GM23248 (cell line): ENCODE measurements around the gene OTOGL. TPM values are rescaled to one million over a fixed set of nuclear protein-coding genes. Genes with fewer than 3 reads are reported as not detected.

ENCODE experiments used
- DNase-seq: peaks from one replicate; pipeline ENCODE4 v3.0.0-alpha.2; 2015
- H2AFZ ChIP-seq: fragments of 200-600 bp; sonication (generic); 2 replicates; pipeline ENCODE4 v1.6.1; 2016; ENCODE audit warnings: antibody characterized with exemption
- H3F3A ChIP-seq: fragments of 200-600 bp; sonication (generic); 2 replicates; pipeline ENCODE4 v1.6.1; 2016; ENCODE audit warnings: mild to moderate bottlenecking, antibody characterized with exemption, mixed run types; ENCODE audit not compliant: insufficient read depth
- H3K27ac ChIP-seq: fragments of 200-600 bp; sonication (generic); 2 replicates; pipeline ENCODE4 v1.5.1; 2016; ENCODE audit warnings: mild to moderate bottlenecking
- H3K27me3 ChIP-seq: fragments of 200-600 bp; sonication (generic); replicated peaks from 2 replicates; pipeline ENCODE4 v1.6.1; 2016; ENCODE audit warnings: mild to moderate bottlenecking; ENCODE audit not compliant: insufficient read depth
- H3K36me3 ChIP-seq: fragments of 200-600 bp; sonication (generic); 2 replicates; pipeline ENCODE4 v1.6.1; 2016; ENCODE audit warnings: low read depth, mild to moderate bottlenecking
- H3K4me1 ChIP-seq: fragments of 200-600 bp; sonication (generic); 2 replicates; pipeline ENCODE4 v1.6.1; 2016; ENCODE audit warnings: mild to moderate bottlenecking; ENCODE audit not compliant: insufficient read depth
- H3K4me2 ChIP-seq: fragments of 200-600 bp; sonication (generic); one replicate; pipeline ENCODE4 v1.6.1; 2016; ENCODE audit warnings: mild to moderate bottlenecking; ENCODE audit not compliant: unreplicated experiment
- H3K4me3 ChIP-seq: fragments of 200-600 bp; sonication (generic); 2 replicates; pipeline ENCODE4 v1.5.1; 2016; ENCODE audit warnings: mild to moderate bottlenecking
- H3K79me2 ChIP-seq: fragments of 200-600 bp; sonication (generic); 2 replicates; pipeline ENCODE4 v1.6.1; 2016; ENCODE audit warnings: mild to moderate bottlenecking; ENCODE audit not compliant: insufficient read depth
- H3K9ac ChIP-seq: fragments of 200-600 bp; sonication (generic); 2 replicates; pipeline ENCODE4 v1.6.1; 2016; ENCODE audit warnings: mild to moderate bottlenecking
- H3K9me2 ChIP-seq: fragments of 200-600 bp; sonication (generic); 2 replicates; pipeline ENCODE4 v1.6.1; 2016; ENCODE audit warnings: mixed run types, mild to moderate bottlenecking, moderate library complexity; ENCODE audit not compliant: insufficient read depth
- H3K9me3 ChIP-seq: fragments of 200-600 bp; sonication (generic); one replicate; pipeline ENCODE4 v1.6.1; 2017; ENCODE audit warnings: low read depth
- H4K20me1 ChIP-seq: fragments of 200-600 bp; sonication (generic); 2 replicates; pipeline ENCODE4 v1.6.0; 2016; ENCODE audit not compliant: insufficient read depth
- EZH2 ChIP-seq: fragments of 200-600 bp; sonication (generic); IDR thresholded peaks from 2 replicates; pipeline ENCODE4 v1.6.1; 2018; ENCODE audit warnings: antibody characterized with exemption, mild to moderate bottlenecking; ENCODE audit not compliant: insufficient read depth, poor library complexity, severe bottlenecking
- EZH2phosphoT487 ChIP-seq: fragments of 200-600 bp; sonication (generic); IDR thresholded peaks from 2 replicates; pipeline ENCODE4 v1.6.1; 2018; ENCODE audit warnings: antibody characterized with exemption, moderate library complexity, mild to moderate bottlenecking, low read depth; ENCODE audit not compliant: insufficient read depth
- WGBS, 2 experiments: methylation state at CpG; one replicate each; pipeline ENCODE4 v1.1.6; 2015 to 2017; ENCODE audit warnings: low lambda C conversion rate in 2 of 2, low coverage in 1 of 2; ENCODE audit errors: missing lambda C conversion rate in 2 of 2; 5-methylcytosine and 5-hydroxymethylcytosine counted together
- in situ Hi-C: fragments of 300-500 bp; cut with MboI; formaldehyde crosslinking; loops from 2 replicates; pipeline ENCODE4 v1.15.0; 2020
- polyA plus RNA-seq: library from polyadenylated mRNA; unstranded; fragments of >200 nt; fragmentation: Nextera tagmentation; extraction: Ambion mirVana; gene quantifications from 2 replicates; pipeline ENCODE4 v1.2.1, GENCODE V29; 2016
- total RNA-seq: library from RNA; depleted of rRNA; stranded (reverse); fragments of >200 nt; shearing (Covaris generic); gene quantifications from 2 replicates; pipeline ENCODE4 v1.2.3, GENCODE V29; 2014; rRNA removed

The OTOGL gene, protein sequence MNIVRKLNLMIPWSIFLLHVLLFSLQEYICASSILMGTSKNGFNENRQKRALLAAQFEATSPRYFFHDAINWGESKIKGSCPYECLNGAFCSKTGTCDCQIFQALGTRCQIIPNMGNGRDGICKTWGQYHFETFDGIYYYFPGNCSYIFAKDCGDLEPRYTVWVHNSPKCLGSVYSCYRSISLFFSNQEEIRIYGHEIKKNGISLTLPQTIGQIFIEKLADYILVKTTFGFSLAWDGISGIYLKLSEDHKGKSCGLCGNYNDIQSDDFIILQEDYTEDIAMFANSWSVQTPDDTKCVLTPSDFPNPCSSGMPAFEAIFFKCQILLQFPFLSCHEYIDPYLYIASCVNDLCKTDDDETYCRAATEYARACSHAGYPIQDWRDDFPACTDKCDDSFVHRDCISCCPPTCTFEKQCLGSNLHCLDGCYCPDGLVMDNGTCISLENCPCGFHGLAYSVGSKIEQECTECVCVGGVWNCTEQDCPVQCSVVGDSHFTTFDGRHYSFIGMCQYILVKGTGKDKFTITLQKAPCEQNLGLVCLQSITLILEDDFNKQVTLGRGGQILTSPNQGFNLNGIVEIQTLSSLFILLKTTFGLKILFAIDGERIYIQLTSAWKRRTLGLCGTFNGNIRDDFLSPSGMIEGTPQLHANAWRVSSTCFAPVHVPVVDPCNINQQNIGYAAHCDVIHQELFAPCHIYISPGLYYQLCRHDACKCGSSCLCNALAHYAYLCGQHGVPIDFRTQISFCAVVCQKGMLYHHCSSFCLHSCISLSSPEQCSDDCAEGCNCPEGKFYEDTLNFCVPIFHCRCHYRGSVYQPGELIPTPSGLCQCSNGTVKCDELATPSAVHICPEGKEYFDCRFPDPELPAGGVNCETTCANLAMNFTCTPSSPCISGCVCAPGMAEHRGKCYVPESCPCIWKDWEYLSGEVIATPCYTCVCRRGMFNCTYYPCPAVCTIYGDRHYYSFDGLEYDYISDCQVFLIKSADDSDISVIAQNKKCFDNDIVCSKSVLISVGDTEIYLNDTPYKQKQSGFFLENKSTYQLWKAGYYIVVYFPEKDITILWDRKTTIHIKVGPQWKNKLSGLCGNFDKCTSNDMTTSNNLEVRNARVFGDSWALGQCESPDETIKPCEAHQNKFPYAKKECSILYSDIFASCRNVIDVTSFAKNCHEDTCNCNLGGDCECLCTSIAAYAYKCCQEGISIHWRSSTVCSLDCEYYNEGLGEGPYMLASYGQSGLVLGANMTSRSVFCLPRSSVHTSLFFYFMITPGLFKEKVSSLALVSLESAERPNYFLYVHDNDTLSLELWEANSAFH (N-terminal part only)
- under 0.01 and 1.3 TPM in 2 replicates for total RNA-seq
- polyA plus RNA-seq, result 0.06 and 0.09 TPM in 2 replicates

DNA sequence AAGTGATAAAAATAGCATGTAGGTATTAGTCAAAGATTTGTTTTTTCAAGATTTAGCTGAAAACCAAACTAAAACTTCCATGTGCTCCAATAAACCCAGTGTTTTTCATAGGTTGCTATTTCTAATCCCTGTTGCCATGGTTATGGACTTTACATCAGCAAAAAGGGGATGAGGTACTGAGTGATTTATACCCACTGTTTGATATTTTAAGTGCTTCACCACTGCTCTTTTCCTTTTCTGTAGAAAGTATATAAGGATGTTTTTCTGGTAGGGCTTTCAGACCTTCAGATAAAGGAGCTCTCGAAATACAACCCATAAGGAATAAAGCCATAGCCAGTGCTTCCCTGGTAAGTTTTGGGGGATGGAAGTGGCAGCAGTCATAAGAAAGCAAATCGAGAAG lies at the start of gene OTOGL:
Gene OTOGL (plus strand): TSS at position 279 of the 400 bp plus-strand sequence. CDS start 109,895 bp downstream, outside the sequence.
- Histone ChIP-seq H3F3A (peaks cover 12% of the 10 kb centered on the region; the same call in 1 of the 2 replicates), H3K27ac (no peak within 1 kb of the TSS), H3K9me3 (no peaks in the 10 kb centered on the region), H3K4me3 (no peak within 1 kb of the TSS), H3K4me2 (no peak within 1 kb of the TSS), H3K79me2 (no peaks in the 10 kb centered on the region), H3K27me3 (no peaks in the 10 kb centered on the region), H2AFZ (no peak within 1 kb of the TSS), H3K4me1 (peaks cover 14% of the 10 kb centered on the region), H4K20me1 (no peaks in the 10 kb centered on the region), H3K36me3 (no peaks in the 10 kb centered on the region), H3K9ac (no peak within 1 kb of the TSS), H3K9me2 (no peaks in the 10 kb centered on the region)
- in situ Hi-C loops, result no loop called here
- no peak for TF ChIP-seq EZH2phosphoT487
- TF ChIP-seq EZH2, result no peak
- DNase-seq, result no peak
- 82 to 83% methylated on average over 2 of the region's 2 CpGs for WGBS, 2 experiments

DNA sequence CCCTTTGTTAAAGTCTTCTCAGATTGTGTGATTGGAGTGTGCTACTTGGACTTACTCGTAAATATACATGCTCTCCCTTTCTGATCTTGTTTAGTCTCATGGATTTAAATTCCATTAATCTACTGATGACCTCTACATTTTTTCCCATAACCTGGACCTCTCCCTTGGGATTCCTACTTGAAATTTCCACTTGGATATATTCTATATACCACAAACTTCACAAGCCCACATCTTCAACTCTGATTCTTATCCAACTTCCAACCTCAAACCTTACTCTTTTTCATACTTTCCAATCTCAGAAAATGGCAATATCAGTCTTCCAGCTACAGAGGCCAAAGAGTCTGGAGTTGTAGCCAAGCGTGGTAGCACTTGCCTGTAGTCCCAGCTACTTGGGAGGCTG lies 49.1 kb upstream of the OTOGL start:
- WGBS, 2 experiments, result 93 to 96% methylated on average over 2 of the region's 2 CpGs
- in situ Hi-C loops, result no loop called here
- Histone ChIP-seq H4K20me1 (no peaks in the 10 kb centered on the region), H3F3A (peaks cover 27% of the 10 kb centered on the region), H3K9ac (no peak overlapping the region), H3K9me2 (no peaks in the 10 kb centered on the region), H3K36me3 (no peaks in the 10 kb centered on the region), H3K79me2 (no peaks in the 10 kb centered on the region), H3K4me3 (no peak overlapping the region), H3K27ac (no peak overlapping the region), H3K4me1 (peaks cover 34% of the 10 kb centered on the region), H3K27me3 (no peaks in the 10 kb centered on the region), H2AFZ (no peak overlapping the region), H3K9me3 (no peaks in the 10 kb centered on the region), H3K4me2 (no peak overlapping the region)
- TF ChIP-seq EZH2, result no peak
- TF ChIP-seq EZH2phosphoT487, result no peak
- no peak for DNase-seq

DNA sequence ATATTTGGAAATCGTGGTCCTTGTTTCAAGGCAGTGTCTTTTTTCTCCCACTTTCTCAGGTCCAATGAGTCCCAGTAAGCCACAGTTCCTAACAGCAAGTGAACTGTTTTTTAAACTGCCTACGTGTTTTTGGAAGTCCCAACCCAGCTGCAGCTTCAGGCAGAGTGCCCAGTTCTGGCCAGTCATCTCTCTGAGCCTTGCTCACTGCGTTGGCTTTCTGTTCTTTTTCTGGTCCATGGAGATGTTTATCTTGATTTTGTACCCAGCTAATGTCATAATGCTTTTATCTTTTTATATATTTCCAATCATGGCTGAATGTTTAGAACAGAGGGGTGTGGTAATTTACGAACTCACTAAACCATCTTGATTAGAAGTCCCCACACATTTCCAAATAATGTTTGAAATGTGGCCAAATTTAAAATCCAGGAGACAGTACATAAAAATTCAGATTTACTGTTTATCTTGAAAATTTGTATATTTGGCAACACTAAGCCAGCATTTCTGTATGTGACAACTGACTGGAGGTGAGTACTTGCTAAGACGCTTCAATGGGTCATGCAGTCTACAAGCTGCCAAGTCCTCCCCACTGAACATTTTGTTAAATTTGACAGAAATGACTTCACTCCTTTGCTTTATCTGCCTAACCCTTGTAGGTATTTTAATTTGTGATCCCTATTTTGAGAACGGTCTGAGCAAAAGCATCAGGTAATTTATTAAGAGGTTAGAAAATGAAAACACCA lies 46.1 kb upstream of the OTOGL start:
- H3K4me1 ChIP-seq, result peaks cover 20% of the 10 kb centered on the region
- peak overlapping the region; percentile 9; the same call in 1 of the 2 replicates for H3K4me3 ChIP-seq
- WGBS, 2 experiments, result 21 to 22% methylated on average over 6 of the region's 6 CpGs
- no peaks in the 10 kb centered on the region for H3K36me3 ChIP-seq
- peaks cover 19% of the 10 kb centered on the region; the same call in 1 of the 2 replicates for H3F3A ChIP-seq
- in situ Hi-C loops, result no loop called here
- peak overlapping the region; percentile 62 for H3K27ac ChIP-seq
- H3K79me2 ChIP-seq, result no peaks in the 10 kb centered on the region
- peak overlapping the region; percentile 39 for H3K9ac ChIP-seq
- TF ChIP-seq EZH2 (no peak), EZH2phosphoT487 (no peak)
- H3K9me2 ChIP-seq, result no peaks in the 10 kb centered on the region
- H3K27me3 ChIP-seq, result no peaks in the 10 kb centered on the region
- H3K9me3 ChIP-seq, result no peaks in the 10 kb centered on the region
- peak overlapping the region; percentile 70 for H3K4me2 ChIP-seq
- peak overlapping the region; percentile 36 for H2AFZ ChIP-seq
- no peaks in the 10 kb centered on the region for H4K20me1 ChIP-seq
- peak; percentile 96 for DNase-seq
